Mucosa of descending colon (tissue), 3 donors: ENCODE results near the gene TBL1X. TPM values are rescaled to one million over a fixed set of nuclear protein-coding genes. Genes with fewer than 3 reads are reported as not detected.

Experiments
- ATAC-seq: fragments of 200-7000 bp; cut with Tn5 transposase; one replicate; pipeline ENCODE4 v1.9.1; 2020; ENCODE audit warnings: mild to moderate bottlenecking, moderate library complexity
- DNase-seq, 3 donors: peaks; one replicate each; pipeline ENCODE4 v3.0.0-alpha.2; 2020
- H3K36me3 ChIP-seq: fragments of 200-600 bp; one replicate; pipeline ENCODE4 v1.8.0; 2021; ENCODE audit warnings: low read depth, mild to moderate bottlenecking
- H3K4me1 ChIP-seq: fragments of 200-600 bp; one replicate; pipeline ENCODE4 v1.8.0; 2021; ENCODE audit warnings: low read depth, mild to moderate bottlenecking
- H3K4me3 ChIP-seq: fragments of 200-600 bp; one replicate; pipeline ENCODE4 v1.8.0; 2021; ENCODE audit warnings: mild to moderate bottlenecking
- H3K9me3 ChIP-seq: fragments of 200-600 bp; one replicate; pipeline ENCODE4 v1.8.0; 2021; ENCODE audit warnings: mild to moderate bottlenecking
- intact Hi-C, 2 donors: fragments of 100-400 bp; cut with DNase I in 1 of 2; cut with micrococcal nuclease in 1 of 2; formaldehyde crosslinking; loops; one replicate each; pipeline versions ENCODE4 v1.11.0 to v1.11.1; 2022; cut with DNase I, micrococcal nuclease
- total RNA-seq, 3 donors: library from RNA; stranded (reverse); fragmentation: NEBNext Ultra II Directional in 2 of 3; extraction: Animal tissue kit (Norgen Biotek cat#: 25700) in 2 of 3; gene quantifications; one replicate each; pipeline versions ENCODE4 v1.2.1 to v1.2.4, GENCODE V29; 2021 to 2023
- TF ChIP-seq, protein P1 (sequence below): fragments of 200-600 bp; IDR thresholded peaks from one replicate; pipeline ENCODE4 v1.8.0; 2022; ENCODE audit warnings: antibody characterized with exemption, mild to moderate bottlenecking
- donor health status: DM: no; HTN: no; CAD: no; lungs with moderate emphysema.
- donor health status: DM: no; HTN: no; CAD: no.
- donor health status: DM: no; HTN: yes; CAD: no.

Gene TBL1X
- total RNA-seq, 3 donors from 2014 or later = 12.1 to 26.6 (median 16.3) TPM

DNA sequence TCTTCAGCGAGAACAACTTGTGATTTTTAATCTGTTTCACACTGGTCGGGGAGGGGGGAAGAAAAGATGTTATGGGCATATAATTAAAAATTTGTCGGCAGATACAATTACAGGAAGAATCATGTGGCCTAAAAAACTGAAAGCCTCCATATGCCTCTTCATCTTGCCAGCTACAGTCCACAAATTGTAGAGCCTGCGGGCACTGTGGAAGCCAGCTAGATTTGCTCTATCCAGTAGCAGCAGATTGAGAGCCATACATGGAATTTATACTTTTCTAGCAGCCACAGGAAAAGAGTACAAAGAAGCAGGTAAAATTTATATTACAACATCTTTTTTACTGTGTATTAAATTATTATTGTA lies 147.3 kb downstream of the TBL1X start:
- ATAC-seq = no peak
- DNase-seq = no peak
- Histone ChIP-seq H3K36me3 (no peaks in the 10 kb centered on the region), H3K9me3 (no peaks in the 10 kb centered on the region), H3K4me3 (no peak overlapping the region), H3K4me1 (no peaks in the 10 kb centered on the region)
- TF ChIP-seq, protein P1, sequence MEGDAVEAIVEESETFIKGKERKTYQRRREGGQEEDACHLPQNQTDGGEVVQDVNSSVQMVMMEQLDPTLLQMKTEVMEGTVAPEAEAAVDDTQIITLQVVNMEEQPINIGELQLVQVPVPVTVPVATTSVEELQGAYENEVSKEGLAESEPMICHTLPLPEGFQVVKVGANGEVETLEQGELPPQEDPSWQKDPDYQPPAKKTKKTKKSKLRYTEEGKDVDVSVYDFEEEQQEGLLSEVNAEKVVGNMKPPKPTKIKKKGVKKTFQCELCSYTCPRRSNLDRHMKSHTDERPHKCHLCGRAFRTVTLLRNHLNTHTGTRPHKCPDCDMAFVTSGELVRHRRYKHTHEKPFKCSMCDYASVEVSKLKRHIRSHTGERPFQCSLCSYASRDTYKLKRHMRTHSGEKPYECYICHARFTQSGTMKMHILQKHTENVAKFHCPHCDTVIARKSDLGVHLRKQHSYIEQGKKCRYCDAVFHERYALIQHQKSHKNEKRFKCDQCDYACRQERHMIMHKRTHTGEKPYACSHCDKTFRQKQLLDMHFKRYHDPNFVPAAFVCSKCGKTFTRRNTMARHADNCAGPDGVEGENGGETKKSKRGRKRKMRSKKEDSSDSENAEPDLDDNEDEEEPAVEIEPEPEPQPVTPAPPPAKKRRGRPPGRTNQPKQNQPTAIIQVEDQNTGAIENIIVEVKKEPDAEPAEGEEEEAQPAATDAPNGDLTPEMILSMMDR = no peak
- intact Hi-C loops = no loop called here

GRCh38 chrX:9614016-9614415 lies 149.2 kb downstream of the TBL1X start:
- H3K9me3 ChIP-seq = no peaks in the 10 kb centered on the region
- H3K4me1 ChIP-seq = no peaks in the 10 kb centered on the region
- H3K4me3 ChIP-seq = no peak overlapping the region
- no peak for ATAC-seq
- intact Hi-C loops = no loop called here
- TF ChIP-seq, protein P1 = no peak
- no peaks in the 10 kb centered on the region for H3K36me3 ChIP-seq
- DNase-seq = no peak

GRCh38 chrX:9619133-9619532 lies 154.3 kb downstream of the TBL1X start:
- TF ChIP-seq, protein P1 = no peak
- intact Hi-C loops = no loop called here
- no peak overlapping the region for H3K4me3 ChIP-seq
- H3K4me1 ChIP-seq = no peaks in the 10 kb centered on the region
- no peak for ATAC-seq
- no peaks in the 10 kb centered on the region for H3K36me3 ChIP-seq
- no peaks in the 10 kb centered on the region for H3K9me3 ChIP-seq
- no peak for DNase-seq

GRCh38 chrX:9619581-9619980 lies 154.7 kb downstream of the TBL1X start:
- Histone ChIP-seq H3K9me3 (no peaks in the 10 kb centered on the region), H3K4me1 (no peaks in the 10 kb centered on the region), H3K4me3 (no peak overlapping the region), H3K36me3 (no peaks in the 10 kb centered on the region)
- DNase-seq (no peak), ATAC-seq (no peak)
- TF ChIP-seq, protein P1 = no peak
- intact Hi-C loops = no loop called here

DNA sequence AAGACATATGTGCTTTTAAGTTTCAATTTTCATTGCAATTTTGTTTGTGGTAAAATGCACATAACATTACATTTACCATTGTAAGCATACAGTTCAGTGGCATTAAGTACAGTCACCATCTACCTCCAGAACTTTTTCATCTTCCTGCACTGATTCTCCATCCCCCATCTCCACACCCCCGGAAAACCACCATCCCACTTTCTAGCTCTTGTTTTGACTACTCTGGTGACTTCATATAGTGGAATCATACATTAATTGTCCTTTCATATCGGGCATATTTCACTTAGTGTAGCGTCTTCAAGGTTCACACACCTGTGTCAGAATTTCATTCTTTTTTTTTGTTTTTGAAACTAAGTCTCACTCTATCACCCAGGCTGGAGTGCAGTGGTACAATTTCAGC lies 157.3 kb downstream of the TBL1X start:
- TF ChIP-seq, protein P1 = no peak
- intact Hi-C loops = no loop called here
- Histone ChIP-seq H3K9me3 (no peaks in the 10 kb centered on the region), H3K4me3 (no peak overlapping the region), H3K4me1 (no peaks in the 10 kb centered on the region), H3K36me3 (no peaks in the 10 kb centered on the region)
- DNase-seq = no peak
- no peak for ATAC-seq

GRCh38 chrX:9626379-9626778 lies 161.5 kb downstream of the TBL1X start:
- peaks cover 4% of the 10 kb centered on the region for H3K4me1 ChIP-seq
- H3K36me3 ChIP-seq = no peaks in the 10 kb centered on the region
- H3K9me3 ChIP-seq = no peaks in the 10 kb centered on the region
- intact Hi-C loops = no loop called here
- TF ChIP-seq, protein P1 = no peak
- no peak overlapping the region for H3K4me3 ChIP-seq
- ATAC-seq (no peak), DNase-seq (no peak)
